Left renal cortex interstitium (tissue), 4 donors: Measurements from ENCODE around the gene IL12RB1. TPM values are rescaled to one million over a fixed set of nuclear protein-coding genes. Genes with fewer than 3 reads are reported as not detected.

Experiments used
- DNase-seq, 4 donors: peaks; one replicate each; pipeline ENCODE4 v3.0.0-alpha.2; 2013; ENCODE audit warnings: low read depth in 4 of 4, low spot score in 2 of 4, missing footprints in 1 of 4
- polyA plus RNA-seq, 4 donors: library from polyadenylated mRNA; unstranded; fragments of 120-200 nt; gene quantifications; one replicate each; pipeline ENCODE4 v1.2.1, GENCODE V29; 2013; ENCODE audit not compliant: insufficient read length in 4 of 4

IL12RB1 gene
- polyA plus RNA-seq, 4 donors, result 0.18 to 0.42 (median 0.31) TPM

- DNase-seq, result no peak
These were observed 72.5 kb downstream of the IL12RB1 start for GRCh38 chr19:18014197-18014596.

GRCh38 chr19:18013210-18014111, 73.3 kb downstream of the IL12RB1 start:
- DNase-seq, result no peak

GRCh38 chr19:18010149-18010548, 76.6 kb downstream of the IL12RB1 start:
- no peak for DNase-seq

- DNase-seq, result no peak
These were observed 77.2 kb downstream of the IL12RB1 start for GRCh38 chr19:18009412-18010066.

Other genes starting within 250 kb of the IL12RB1 start
- 1 to 10 TPM; 2.2 to 4.9 (median 3.6) TPM for gene JAK3, start 239.0 kb downstream of the IL12RB1 start, polyA plus RNA-seq
- gene RPL18A, start 227.0 kb downstream of the IL12RB1 start, polyA plus RNA-seq, result 1,000 to 10,000 TPM in 2 of 4 donors, 100 to 1,000 TPM in 2; 867 to 1,395 (median 1,135) TPM
- under 1 TPM in 3 of 4 donors, not detected in 1; 0.04 to 0.14 (median 0.04) TPM for gene SLC5A5, start 215.0 kb downstream of the IL12RB1 start, polyA plus RNA-seq
- 100 to 1,000 TPM in 1 of 4 donors, 10 to 100 TPM in 3; 51.9 to 100 (median 78.3) TPM for gene CCDC124, start 153.9 kb downstream of the IL12RB1 start, polyA plus RNA-seq
- 1 to 10 TPM; 5.6 to 8.4 (median 7.0) TPM for gene KCNN1, start 119.8 kb downstream of the IL12RB1 start, polyA plus RNA-seq
- gene ARRDC2, start 78.8 kb downstream of the IL12RB1 start, polyA plus RNA-seq, result 1 to 10 TPM; 4.9 to 6.0 (median 5.3) TPM
- gene MAST3, start 10.8 kb upstream of the IL12RB1 start, polyA plus RNA-seq, result 1 to 10 TPM; 3.5 to 9.6 (median 6.3) TPM
- gene PIK3R2, start 66.2 kb upstream of the IL12RB1 start, polyA plus RNA-seq, result 10 to 100 TPM; 27.8 to 39.6 (median 34.3) TPM
- gene IFI30, start 86.9 kb upstream of the IL12RB1 start, polyA plus RNA-seq, result 10 to 100 TPM; 12.4 to 22.4 (median 15.3) TPM
- gene MPV17L2, start 106.3 kb upstream of the IL12RB1 start, polyA plus RNA-seq, result 10 to 100 TPM in 2 of 4 donors, 1 to 10 TPM in 2; 8.1 to 12.1 (median 10.6) TPM
- 1 to 10 TPM; 4.6 to 5.8 (median 5.3) TPM for gene RAB3A, start 117.1 kb upstream of the IL12RB1 start, polyA plus RNA-seq
- gene PDE4C, start 139.5 kb upstream of the IL12RB1 start, polyA plus RNA-seq, result 1 to 10 TPM; 1.1 to 2.1 (median 1.4) TPM
- gene IQCN, start 187.5 kb upstream of the IL12RB1 start, polyA plus RNA-seq, result 10 to 100 TPM in 2 of 4 donors, 1 to 10 TPM in 2; 3.4 to 13.8 (median 8.9) TPM
- 100 to 1,000 TPM in 2 of 4 donors, 10 to 100 TPM in 2; 75.4 to 102 (median 91.3) TPM for gene JUND, start 194.7 kb upstream of the IL12RB1 start, polyA plus RNA-seq
- 100 to 1,000 TPM in 2 of 4 donors, 10 to 100 TPM in 2; 90.4 to 134 (median 105) TPM for gene LSM4, start 236.1 kb upstream of the IL12RB1 start, polyA plus RNA-seq